ENCODE results near the gene PLEKHG4B. TPM values are rescaled to one million over a fixed set of nuclear protein-coding genes. Genes with fewer than 3 reads are reported as not detected.
"Not testable (repeated sequence)": the region's sequence is repeated elsewhere in the genome, so short reads cannot be mapped to it uniquely, and the experiment has no call there.

PLEKHG4B gene
- total RNA-seq, 1 donor from 2014 or later, result 3.3 TPM

GRCh38 chr5:188488-189481 is 96.8 kb downstream of the PLEKHG4B start:
- peak; percentile 95 for DNase-seq

GRCh38 chr5:189486-189885 is 97.5 kb downstream of the PLEKHG4B start:
- no peak for DNase-seq

GRCh38 chr5:189976-190365 is 98.0 kb downstream of the PLEKHG4B start:
- no peak for DNase-seq

GRCh38 chr5:190366-191035 is 98.5 kb downstream of the PLEKHG4B start:
- DNase-seq, result peak; percentile 17

- DNase-seq, result peak; percentile 86
These were observed 99.3 kb downstream of the PLEKHG4B start, which contains the start of gene LRRC14B for GRCh38 chr5:191036-191948. TSS of gene LRRC14B (plus strand) at chr5:191495. CDS start at chr5:191539, 44 bp downstream.

GRCh38 chr5:191949-192690 is 100.2 kb downstream of the PLEKHG4B start:
- no peak for DNase-seq

GRCh38 chr5:192691-192969 is 100.7 kb downstream of the PLEKHG4B start:
- no peak for DNase-seq

- DNase-seq, result no peak
These were observed 101.2 kb downstream of the PLEKHG4B start for GRCh38 chr5:192970-193831.

- no peak for DNase-seq
These were observed 102.1 kb downstream of the PLEKHG4B start for GRCh38 chr5:194102-194501.

- no peak for DNase-seq
These were observed 102.7 kb downstream of the PLEKHG4B start for GRCh38 chr5:194603-195209.

GRCh38 chr5:195401-196160 is 103.6 kb downstream of the PLEKHG4B start:
- DNase-seq, result no peak

- DNase-seq, result no peak
These were observed 104.4 kb downstream of the PLEKHG4B start for GRCh38 chr5:196350-196749.

GRCh38 chr5:197031-197430 is 105.1 kb downstream of the PLEKHG4B start:
- DNase-seq, result not testable (repeated sequence)

GRCh38 chr5:197892-198489 is 106.0 kb downstream of the PLEKHG4B start:
- DNase-seq, result no peak

- no peak for DNase-seq
These were observed 106.7 kb downstream of the PLEKHG4B start for GRCh38 chr5:198516-199196.

GRCh38 chr5:199197-199949 is 107.4 kb downstream of the PLEKHG4B start:
- DNase-seq, result no peak

GRCh38 chr5:199950-200645 is 108.1 kb downstream of the PLEKHG4B start:
- DNase-seq, result no peak

Measured in tongue (tissue), 2 donors.